Dendritic cell treated with granulocyte-macrophage colony-stimulating factor and Interleukin-4, amounts not matched to agents 40 ng/mL and 50 ng/mL, for 4 days (primary cell): ENCODE data around the gene KRTCAP3.
"Not testable (repeated sequence)": the region's sequence is repeated elsewhere in the genome, so short reads cannot be mapped to it uniquely, and the experiment has no call there.

Experiments used
- H3K27ac Mint-ChIP-seq: one replicate; pipeline ENCODE4 v1.8.0; 2022; ENCODE audit warnings: mild to moderate bottlenecking, mixed read lengths
- H3K27me3 Mint-ChIP-seq: one replicate; pipeline ENCODE4 v1.8.0; 2022; ENCODE audit warnings: mild to moderate bottlenecking, mixed read lengths
- H3K36me3 Mint-ChIP-seq: one replicate; pipeline ENCODE4 v1.8.0; 2022; ENCODE audit warnings: low read depth, mixed read lengths
- H3K4me1 Mint-ChIP-seq: one replicate; pipeline ENCODE4 v1.8.0; 2022; ENCODE audit warnings: low read depth, mixed read lengths
- H3K4me3 Mint-ChIP-seq: one replicate; pipeline ENCODE4 v1.8.0; 2022; ENCODE audit warnings: mild to moderate bottlenecking, moderate library complexity, mixed read lengths
- H3K9me3 Mint-ChIP-seq: one replicate; pipeline ENCODE4 v1.8.0; 2022; ENCODE audit warnings: mixed read lengths
- intact Hi-C: fragments of 100-400 bp; cut with micrococcal nuclease; formaldehyde crosslinking; loops from one replicate; pipeline ENCODE4 v1.15.0; 2022

Gene KRTCAP3

DNA sequence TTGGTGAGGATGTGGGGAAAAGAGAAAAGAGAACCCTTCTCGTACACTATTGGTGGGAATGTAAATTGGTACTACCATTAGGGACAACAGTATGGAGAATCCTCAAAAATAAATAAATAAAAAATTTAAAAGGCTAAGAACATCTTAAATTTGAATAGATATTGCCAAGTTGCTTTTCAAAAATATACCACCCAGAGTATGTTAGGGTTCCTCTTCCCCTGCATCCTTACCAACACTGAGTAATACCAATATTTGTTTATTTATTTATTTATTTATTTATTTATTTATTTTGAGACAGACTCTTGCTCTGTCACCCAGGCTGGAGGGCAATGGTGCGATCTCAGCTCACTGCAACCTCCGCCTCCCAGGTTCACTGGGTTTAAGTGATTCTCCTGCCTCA, 19.2 kb upstream of the KRTCAP3 start:
- H3K4me3 Mint-ChIP-seq: no peak overlapping the region
- H3K4me1 Mint-ChIP-seq: peaks cover 5% of the 10 kb centered on the region
- intact Hi-C loops: no loop called here
- peaks cover under 1% of the 10 kb centered on the region for H3K36me3 Mint-ChIP-seq
- H3K27me3 Mint-ChIP-seq: peaks cover 4% of the 10 kb centered on the region
- no peak overlapping the region for H3K27ac Mint-ChIP-seq
- no peaks in the 10 kb centered on the region for H3K9me3 Mint-ChIP-seq

GRCh38 chr2:27425039-27425438, 17.1 kb upstream of the KRTCAP3 start:
- H3K36me3 Mint-ChIP-seq: peaks cover 16% of the 10 kb centered on the region
- H3K27me3 Mint-ChIP-seq, H3K4me3 Mint-ChIP-seq, H3K9me3 Mint-ChIP-seq, H3K27ac Mint-ChIP-seq: not testable (repeated sequence)
- intact Hi-C loops: loop anchor here (5.0 kb wide), 1 partner anchor 68 kb away; the partner anchor contains the start of gene GTF3C2
- H3K4me1 Mint-ChIP-seq: peaks cover 17% of the 10 kb centered on the region

DNA sequence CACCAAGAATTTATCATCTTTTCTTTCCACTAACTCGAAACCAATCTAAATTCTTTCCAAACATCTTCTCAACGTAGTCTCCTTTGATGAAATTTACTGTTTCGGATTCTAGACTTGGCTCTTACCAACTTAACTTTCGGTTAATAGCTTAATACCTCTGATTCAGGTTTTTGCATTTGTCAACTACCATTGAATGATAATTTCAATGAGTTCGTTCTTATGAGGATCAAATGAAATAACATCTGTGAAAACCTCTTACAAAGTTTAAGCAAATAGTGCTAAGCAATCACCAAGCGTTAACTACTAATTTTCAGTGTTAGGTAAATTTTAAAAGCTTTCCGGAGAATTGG, 14.3 kb upstream of the KRTCAP3 start:
- Mint-ChIP-seq H3K36me3 (peaks cover 18% of the 10 kb centered on the region), H3K4me1 (peaks cover 34% of the 10 kb centered on the region), H3K27me3 (no peaks in the 10 kb centered on the region), H3K27ac (peak overlapping the region; percentile 99), H3K9me3 (no peaks in the 10 kb centered on the region), H3K4me3 (peak overlapping the region; percentile 96)
- intact Hi-C loops: loop anchor here (1.0 to 5.0 kb wide), 3 partner anchors 19 to 71 kb away; partner anchors contain the start of genes EIF2B4, GTF3C2, PPM1G and SNX17

- intact Hi-C loops: loop anchor here (1.0 to 5.0 kb wide), 3 partner anchors 19 to 71 kb away; partner anchors contain the start of genes EIF2B4, GTF3C2, PPM1G and SNX17
- H3K4me1 Mint-ChIP-seq: peaks cover 38% of the 10 kb centered on the region
- H3K4me3 Mint-ChIP-seq: peak within 1 kb of the TSS; percentile 96
- no peaks in the 10 kb centered on the region for H3K9me3 Mint-ChIP-seq
- H3K27ac Mint-ChIP-seq: peak within 1 kb of the TSS; percentile 99
- H3K27me3 Mint-ChIP-seq: no peaks in the 10 kb centered on the region
- H3K36me3 Mint-ChIP-seq: peaks cover 24% of the 10 kb centered on the region
Observed at GRCh38 chr2:27428213-27428977, 13.8 kb upstream of the KRTCAP3 start, which contains the start of gene NRBP1. Gene NRBP1, plus strand, starts transcription at chr2:27428631. Its CDS starts 4,643 bp downstream, at chr2:27433274.

DNA sequence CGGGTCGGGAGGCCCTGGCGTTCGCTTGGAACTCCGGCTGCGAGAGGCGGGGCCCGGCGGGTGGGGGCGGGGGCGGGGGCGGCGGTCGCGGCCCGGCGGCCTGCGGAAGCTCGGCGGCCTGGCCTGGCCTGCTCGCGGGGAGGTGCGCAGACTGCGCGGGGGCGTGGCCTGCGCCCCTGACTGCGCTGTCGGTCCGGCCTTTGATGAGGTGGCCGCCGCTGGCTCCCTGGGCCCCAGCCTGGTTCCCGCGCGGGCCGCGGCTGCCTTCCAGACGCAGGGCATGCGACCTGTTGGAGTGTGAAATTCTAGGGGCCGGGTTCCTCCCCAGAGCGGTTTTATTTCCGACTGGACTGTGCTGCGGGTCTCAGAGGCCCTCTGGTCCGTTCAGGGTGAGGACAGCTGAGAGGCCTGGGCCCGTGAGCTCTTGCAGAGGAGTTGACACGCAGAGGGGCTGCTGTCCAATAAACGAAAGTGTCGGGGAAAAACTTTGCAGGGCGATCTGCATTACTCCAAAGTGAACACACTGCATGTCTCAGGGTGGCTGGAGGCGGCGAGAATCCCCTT, 13.1 kb upstream of the KRTCAP3 start:
- peaks cover 42% of the 10 kb centered on the region for H3K4me1 Mint-ChIP-seq
- peak overlapping the region; percentile 99 for H3K27ac Mint-ChIP-seq
- intact Hi-C loops: loop anchor here (1.0 to 5.0 kb wide), 3 partner anchors 20 to 72 kb away; partner anchors contain the start of genes EIF2B4, GTF3C2, PPM1G and SNX17
- peak overlapping the region; percentile 96 for H3K4me3 Mint-ChIP-seq
- H3K9me3 Mint-ChIP-seq: no peaks in the 10 kb centered on the region
- no peaks in the 10 kb centered on the region for H3K27me3 Mint-ChIP-seq
- H3K36me3 Mint-ChIP-seq: peaks cover 30% of the 10 kb centered on the region

DNA sequence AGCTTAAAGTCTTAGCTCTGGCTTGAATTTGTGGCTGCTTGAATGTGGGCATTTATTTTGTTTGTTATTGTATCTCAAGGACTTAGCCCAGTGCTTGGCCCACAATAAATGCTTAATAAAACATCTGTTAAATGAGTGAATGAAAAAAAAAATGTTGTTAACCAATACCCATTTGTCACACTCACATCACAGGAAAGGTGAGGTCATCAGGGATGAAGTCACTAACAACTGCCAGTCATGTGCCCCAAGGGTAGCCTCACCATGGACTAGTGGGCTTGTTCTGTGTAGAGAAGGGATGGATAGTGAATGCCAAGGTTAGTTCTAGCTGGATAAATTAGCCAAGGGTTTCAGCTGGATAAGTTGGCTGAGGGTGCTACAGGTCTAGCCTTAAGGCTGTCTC, 10.8 kb upstream of the KRTCAP3 start:
- Mint-ChIP-seq H3K4me3 (no peak overlapping the region), H3K27me3 (no peaks in the 10 kb centered on the region), H3K36me3 (peaks cover 54% of the 10 kb centered on the region), H3K4me1 (peaks cover 42% of the 10 kb centered on the region), H3K27ac (no peak overlapping the region), H3K9me3 (no peaks in the 10 kb centered on the region)
- intact Hi-C loops: no loop called here

GRCh38 chr2:27435628-27436027, 6.6 kb upstream of the KRTCAP3 start:
- H3K36me3 Mint-ChIP-seq: peaks cover 80% of the 10 kb centered on the region
- H3K9me3 Mint-ChIP-seq: no peaks in the 10 kb centered on the region
- intact Hi-C loops: no loop called here
- H3K27me3 Mint-ChIP-seq: no peaks in the 10 kb centered on the region
- peaks cover 19% of the 10 kb centered on the region for H3K4me1 Mint-ChIP-seq
- no peak overlapping the region for H3K4me3 Mint-ChIP-seq
- H3K27ac Mint-ChIP-seq: no peak overlapping the region

DNA sequence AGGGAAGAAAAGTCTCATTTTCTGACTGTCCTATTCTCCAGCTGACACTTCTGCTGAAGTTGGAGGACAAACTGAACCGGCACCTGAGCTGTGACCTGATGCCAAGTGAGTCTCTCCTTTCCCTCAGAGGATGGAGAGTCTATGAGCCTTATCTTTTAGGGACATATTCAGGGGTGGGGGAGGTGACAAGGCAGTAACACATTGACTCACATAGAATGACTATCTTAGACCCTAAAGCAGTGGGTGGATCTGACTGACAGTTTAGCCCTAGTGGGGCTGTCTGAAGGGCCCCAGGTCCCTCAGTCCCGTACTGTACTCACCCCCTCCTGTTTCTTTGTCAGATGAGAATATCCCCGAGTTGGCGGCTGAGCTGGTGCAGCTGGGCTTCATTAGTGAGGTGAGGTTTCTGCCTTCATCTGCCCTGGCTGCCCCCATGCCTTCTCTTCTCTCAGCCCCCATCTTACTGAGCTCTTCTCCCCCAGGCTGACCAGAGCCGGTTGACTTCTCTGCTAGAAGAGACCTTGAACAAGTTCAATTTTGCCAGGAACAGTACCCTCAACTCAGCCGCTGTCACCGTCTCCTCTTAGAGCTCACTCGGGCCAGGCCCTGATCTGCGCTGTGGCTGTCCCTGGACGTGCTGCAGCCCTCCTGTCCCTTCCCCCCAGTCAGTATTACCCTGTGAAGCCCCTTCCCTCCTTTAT, 805 bp upstream of the KRTCAP3 start:
- Mint-ChIP-seq H3K4me1 (no peaks in the 10 kb centered on the region), H3K27ac (no peak overlapping the region), H3K36me3 (peaks cover 86% of the 10 kb centered on the region), H3K9me3 (no peaks in the 10 kb centered on the region), H3K4me3 (no peak overlapping the region), H3K27me3 (no peaks in the 10 kb centered on the region)
- intact Hi-C loops: no loop called here

DNA sequence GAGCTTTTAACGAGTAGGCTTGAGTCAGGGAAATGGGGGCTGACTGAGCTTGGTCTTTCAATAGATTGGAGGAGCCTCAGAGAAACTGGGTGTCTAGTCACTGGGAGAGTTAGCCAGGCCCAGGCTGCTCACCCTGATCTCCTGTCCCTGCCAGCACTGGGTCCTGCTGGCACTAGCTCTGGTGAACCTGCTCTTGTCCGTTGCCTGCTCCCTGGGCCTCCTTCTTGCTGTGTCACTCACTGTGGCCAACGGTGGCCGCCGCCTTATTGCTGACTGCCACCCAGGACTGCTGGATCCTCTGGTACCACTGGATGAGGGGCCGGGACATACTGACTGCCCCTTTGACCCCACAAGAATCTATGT, 720 bp downstream of the KRTCAP3 start:
- Mint-ChIP-seq H3K27me3 (no peaks in the 10 kb centered on the region), H3K4me3 (no peak overlapping the region), H3K4me1 (no peaks in the 10 kb centered on the region), H3K9me3 (no peaks in the 10 kb centered on the region), H3K36me3 (peaks cover 78% of the 10 kb centered on the region), H3K27ac (peak overlapping the region; percentile 3)
- intact Hi-C loops: no loop called here

DNA sequence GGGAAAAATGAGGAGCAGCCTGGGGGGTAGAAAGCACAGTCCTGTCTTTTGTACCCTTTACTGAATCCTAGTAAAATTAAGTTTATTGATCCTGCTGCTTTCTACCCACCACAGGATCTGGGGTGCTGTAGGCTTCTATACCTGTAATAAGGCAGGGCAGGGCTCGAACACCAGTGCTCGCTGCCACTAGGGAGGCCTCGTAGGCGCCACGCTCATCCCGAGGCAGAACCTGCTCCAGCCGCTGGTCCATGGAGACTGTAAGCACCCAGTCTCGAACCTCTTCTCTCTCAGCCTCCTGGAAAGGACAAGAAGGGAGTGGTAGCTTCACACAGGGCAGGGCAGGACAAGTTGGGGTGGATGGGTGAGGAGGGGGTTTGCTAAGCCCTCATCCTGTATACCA, 3.0 kb downstream of the KRTCAP3 start:
- H3K27me3 Mint-ChIP-seq: no peaks in the 10 kb centered on the region
- peaks cover 75% of the 10 kb centered on the region for H3K36me3 Mint-ChIP-seq
- no peaks in the 10 kb centered on the region for H3K9me3 Mint-ChIP-seq
- intact Hi-C loops: no loop called here
- H3K4me3 Mint-ChIP-seq: no peak overlapping the region
- H3K27ac Mint-ChIP-seq: no peak overlapping the region
- H3K4me1 Mint-ChIP-seq: no peaks in the 10 kb centered on the region

GRCh38 chr2:27445615-27446014, 3.4 kb downstream of the KRTCAP3 start:
- intact Hi-C loops: no loop called here
- H3K27me3 Mint-ChIP-seq: no peaks in the 10 kb centered on the region
- peaks cover 72% of the 10 kb centered on the region for H3K36me3 Mint-ChIP-seq
- H3K27ac Mint-ChIP-seq: no peak overlapping the region
- H3K9me3 Mint-ChIP-seq: no peaks in the 10 kb centered on the region
- no peak overlapping the region for H3K4me3 Mint-ChIP-seq
- no peaks in the 10 kb centered on the region for H3K4me1 Mint-ChIP-seq

- intact Hi-C loops: no loop called here
- no peaks in the 10 kb centered on the region for H3K9me3 Mint-ChIP-seq
- H3K36me3 Mint-ChIP-seq: peaks cover 67% of the 10 kb centered on the region
- H3K27ac Mint-ChIP-seq: no peak overlapping the region
- H3K4me3 Mint-ChIP-seq: no peak overlapping the region
- no peaks in the 10 kb centered on the region for H3K27me3 Mint-ChIP-seq
- no peaks in the 10 kb centered on the region for H3K4me1 Mint-ChIP-seq
Observed at GRCh38 chr2:27446057-27446456, 3.9 kb downstream of the KRTCAP3 start.

GRCh38 chr2:27448381-27448780, 6.2 kb downstream of the KRTCAP3 start:
- Mint-ChIP-seq H3K4me3 (no peak overlapping the region), H3K27ac (no peak overlapping the region), H3K36me3 (peaks cover 51% of the 10 kb centered on the region), H3K9me3 (no peaks in the 10 kb centered on the region), H3K4me1 (no peaks in the 10 kb centered on the region), H3K27me3 (no peaks in the 10 kb centered on the region)
- intact Hi-C loops: no loop called here

DNA sequence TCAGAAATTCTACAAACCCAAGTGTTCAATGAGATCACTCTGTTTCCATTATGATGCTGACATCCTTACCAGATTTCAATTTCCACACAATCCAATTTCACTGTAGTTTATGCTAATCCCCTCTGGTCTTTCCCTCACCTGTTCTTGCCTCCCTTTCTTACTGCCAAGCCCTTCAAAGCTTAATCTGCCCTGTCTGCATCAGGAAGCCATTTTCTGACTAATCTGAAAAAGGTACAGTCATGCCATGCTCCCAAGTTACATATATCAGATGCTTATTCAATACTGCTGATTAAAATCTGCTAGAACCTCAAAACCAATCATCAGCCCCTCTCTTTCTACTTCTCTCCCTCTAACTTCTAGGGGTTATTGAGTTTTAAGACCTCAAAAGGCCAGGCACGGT, 8.9 kb downstream of the KRTCAP3 start:
- Mint-ChIP-seq H3K4me3 (no peak overlapping the region), H3K27ac (no peak overlapping the region), H3K36me3 (peaks cover 50% of the 10 kb centered on the region), H3K27me3 (no peaks in the 10 kb centered on the region), H3K4me1 (no peaks in the 10 kb centered on the region), H3K9me3 (no peaks in the 10 kb centered on the region)
- intact Hi-C loops: no loop called here
